B cell (primary cell): ENCODE data around the gene MRPS23.

Experiments
- EZH2 ChIP-seq: IDR thresholded peaks from 2 replicates; pipeline ENCODE4 v1.6.1; 2012; ENCODE audit warnings: borderline replicate concordance, low read depth, mild to moderate bottlenecking, moderate library complexity, low read length; ENCODE audit not compliant: insufficient read depth, poor library complexity, severe bottlenecking
- TF ChIP-seq, protein P1 (sequence below): fragments of 200-600 bp; IDR thresholded peaks from one replicate; pipeline ENCODE4 v1.8.0; 2022; ENCODE audit warnings: antibody characterized with exemption, mild to moderate bottlenecking

DNA sequence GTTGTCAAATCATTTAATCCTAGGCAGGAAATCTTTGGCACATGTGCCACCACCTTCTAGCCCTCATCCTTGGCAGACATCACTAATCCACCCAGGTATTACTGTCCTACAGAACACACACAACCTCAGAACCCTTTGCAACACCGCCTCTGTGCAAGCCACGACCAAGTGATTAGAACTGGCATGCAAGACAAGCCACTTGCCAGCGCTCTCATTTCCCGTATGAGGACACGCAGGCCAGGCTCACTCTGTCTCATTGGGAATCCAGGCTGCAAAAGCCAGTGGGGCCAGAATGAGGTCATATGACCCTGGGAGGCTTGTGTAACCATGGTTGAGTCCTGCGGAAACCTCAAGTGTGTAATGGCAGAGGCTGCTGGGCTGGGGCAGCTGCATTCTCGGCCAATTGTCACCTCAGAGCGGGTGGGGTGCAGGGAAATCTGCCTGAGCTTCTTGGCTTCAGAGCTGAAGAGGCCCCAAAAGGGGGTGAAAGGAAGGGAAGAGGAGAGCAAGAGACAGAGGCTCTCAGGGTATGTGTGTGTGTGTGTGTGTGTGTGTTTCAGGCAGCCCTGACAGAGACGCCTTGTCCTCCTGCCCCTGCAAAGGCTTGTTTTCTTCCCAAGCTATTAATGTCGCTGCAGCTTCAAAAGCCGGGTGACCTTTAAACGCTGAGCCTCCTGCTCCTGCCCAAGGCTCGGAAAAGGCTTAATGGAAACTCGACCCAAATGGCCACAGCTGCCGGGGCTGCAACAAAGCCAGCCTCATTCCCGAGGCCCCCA, 43.2 kb upstream of the MRPS23 start:
- TF ChIP-seq, protein P1, sequence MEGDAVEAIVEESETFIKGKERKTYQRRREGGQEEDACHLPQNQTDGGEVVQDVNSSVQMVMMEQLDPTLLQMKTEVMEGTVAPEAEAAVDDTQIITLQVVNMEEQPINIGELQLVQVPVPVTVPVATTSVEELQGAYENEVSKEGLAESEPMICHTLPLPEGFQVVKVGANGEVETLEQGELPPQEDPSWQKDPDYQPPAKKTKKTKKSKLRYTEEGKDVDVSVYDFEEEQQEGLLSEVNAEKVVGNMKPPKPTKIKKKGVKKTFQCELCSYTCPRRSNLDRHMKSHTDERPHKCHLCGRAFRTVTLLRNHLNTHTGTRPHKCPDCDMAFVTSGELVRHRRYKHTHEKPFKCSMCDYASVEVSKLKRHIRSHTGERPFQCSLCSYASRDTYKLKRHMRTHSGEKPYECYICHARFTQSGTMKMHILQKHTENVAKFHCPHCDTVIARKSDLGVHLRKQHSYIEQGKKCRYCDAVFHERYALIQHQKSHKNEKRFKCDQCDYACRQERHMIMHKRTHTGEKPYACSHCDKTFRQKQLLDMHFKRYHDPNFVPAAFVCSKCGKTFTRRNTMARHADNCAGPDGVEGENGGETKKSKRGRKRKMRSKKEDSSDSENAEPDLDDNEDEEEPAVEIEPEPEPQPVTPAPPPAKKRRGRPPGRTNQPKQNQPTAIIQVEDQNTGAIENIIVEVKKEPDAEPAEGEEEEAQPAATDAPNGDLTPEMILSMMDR, result peak; percentile 66
- no peak for TF ChIP-seq EZH2
